ENCODE measurements around the gene ZNF124.

GRCh38 chr1:247113733-247114271 is 58.0 kb downstream of the ZNF124 start:
- TF ChIP-seq CTCF (IDR thresholded peaks at IDR 0.05) (no peak), POLR2A (IDR thresholded peaks at IDR 0.05) (no peak)

Measured in uterus (tissue), 2 donors.